Measurements from ENCODE around the gene NRG2.

GRCh38 chr5:140056880-140057279, 13.8 kb upstream of the NRG2 start:
- TF ChIP-seq CTCF (IDR thresholded peaks at IDR 0.05) (no peak), POLR2A (IDR thresholded peaks at IDR 0.05) (no peak)
